K562 (cell line): ENCODE results near the gene AIFM3. TPM values are rescaled to one million over a fixed set of nuclear protein-coding genes. Genes with fewer than 3 reads are reported as not detected.

Source experiments
- ATAC-seq: fragments of 200-7000 bp; cut with Tn5 transposase; 3 replicates; pipeline ENCODE4 v1.9.1; 2020; ENCODE audit warnings: moderate library complexity
- BruUV-seq: library from RNA; stranded (reverse); fragments of 400-500 nt; replicated peaks from 2 replicates; lab custom pipeline; 2021; lab: Mats Ljungman, UMichigan
- CTCF ChIA-PET: fragments of 300-600 bp; formaldehyde crosslinking; extraction: SDS; loops from one replicate; lab custom pipeline; 2021; ENCODE audit warnings: low intra/inter-chr PET ratio; lab: Yijun Ruan, JAX
- POLR2A ChIA-PET: fragments of 300-600, 350-650 bp; sonication (Branson Sonifier 250); formaldehyde crosslinking; extraction: SDS; loops from one replicate; lab custom pipeline; 2021; ENCODE audit warnings: antibody characterized with exemption, inconsistent platforms; lab: Yijun Ruan, JAX
- DNase-seq, 4 experiments: peaks; one replicate each; pipeline versions ENCODE4 v3.0.0 to v3.0.0-alpha.2; 2011 to 2018; ENCODE audit warnings: low spot score in 3 of 4, mixed read lengths in 3 of 4; ENCODE audit errors: extremely low read depth in 1 of 4
- FAIRE-seq: peaks from 2 replicates; lab custom pipeline; 2011; peaks lifted over from hg19 to GRCh38; lab: Jason Lieb, UNC
- H2AFZ ChIP-seq: 2 replicates; pipeline ENCODE4 v1.6.0; 2011; ENCODE audit warnings: low read depth, low read length, control low read depth, inconsistent platforms
- H3K27ac ChIP-seq: fragments of 200-600 bp; 3 replicates; pipeline ENCODE4 v1.8.0; 2011; ENCODE audit warnings: low read depth, mild to moderate bottlenecking, control low read depth, inconsistent platforms, low read length, moderate library complexity, mixed read lengths; ENCODE audit errors: extremely low read depth
- H3K27me3 ChIP-seq, 2 experiments: fragments of 300-600 bp in 1 of 2; 2 replicates in 1 of 2; 3 replicates in 1 of 2; pipeline versions ENCODE4 v1.6.0 to v1.8.0; 2011; ENCODE audit warnings: inconsistent platforms in 2 of 2, low read length in 2 of 2, mild to moderate bottlenecking in 1 of 2, mixed read lengths in 1 of 2, moderate library complexity in 1 of 2; ENCODE audit not compliant: control insufficient read depth in 2 of 2, insufficient read depth in 2 of 2
- H3K36me3 ChIP-seq: fragments of 300-600 bp; 3 replicates; pipeline ENCODE4 v1.8.0; 2011; ENCODE audit warnings: mild to moderate bottlenecking, low read length, inconsistent platforms; ENCODE audit not compliant: control insufficient read depth, insufficient read depth
- H3K4me1 ChIP-seq, 2 experiments: fragments of 200-600 bp in 1 of 2; replicated peaks in 1 of 2; 2 replicates in 1 of 2; 3 replicates in 1 of 2; pipeline versions ENCODE4 v1.5.1 to v1.8.0; 2011; ENCODE audit warnings: inconsistent platforms in 2 of 2, low read length in 2 of 2, mild to moderate bottlenecking in 1 of 2, mixed read lengths in 1 of 2, moderate library complexity in 1 of 2; ENCODE audit not compliant: control insufficient read depth in 2 of 2, insufficient read depth in 2 of 2
- H3K4me2 ChIP-seq: 2 replicates; pipeline ENCODE4 v1.6.1; 2011; ENCODE audit warnings: low read length, control low read depth, inconsistent platforms, mixed read lengths; ENCODE audit not compliant: insufficient read depth
- H3K4me3 ChIP-seq: fragments of 200-600 bp; sonication (generic), shearing (Covaris generic); 2 replicates; pipeline ENCODE4 v1.5.1; 2016; ENCODE audit warnings: control low read depth, inconsistent platforms
- H3K79me2 ChIP-seq: fragments of 200-600 bp; 3 replicates; pipeline ENCODE4 v1.8.0; 2011; ENCODE audit warnings: low read length, inconsistent platforms; ENCODE audit not compliant: control insufficient read depth, insufficient read depth
- H3K9ac ChIP-seq, 2 experiments: 2 replicates each; pipeline versions ENCODE4 v1.6.0 to v1.6.1; 2011; ENCODE audit warnings: low read depth in 2 of 2, low read length in 2 of 2, control low read depth in 1 of 2, inconsistent platforms in 1 of 2, mild to moderate bottlenecking in 1 of 2, mixed read lengths in 1 of 2; ENCODE audit not compliant: insufficient read depth in 1 of 2
- H3K9me1 ChIP-seq: one replicate; pipeline ENCODE4 v1.6.0; 2011; ENCODE audit warnings: inconsistent platforms, mild to moderate bottlenecking, low read length, moderate library complexity; ENCODE audit not compliant: control insufficient read depth, insufficient read depth
- H3K9me3 ChIP-seq: replicated peaks from 2 replicates; pipeline ENCODE4 v1.5.1; 2011; ENCODE audit warnings: low read depth, low read length, inconsistent platforms; ENCODE audit not compliant: control insufficient read depth, insufficient read depth
- H4K20me1 ChIP-seq: replicated peaks from 2 replicates; pipeline ENCODE4 v1.6.1; 2011; ENCODE audit warnings: low read length, inconsistent platforms, mixed read lengths; ENCODE audit not compliant: control insufficient read depth, insufficient read depth
- BHLHE40 ChIP-seq: IDR thresholded peaks from 2 replicates; pipeline ENCODE4 v1.6.1; 2011; ENCODE audit warnings: low read length, improper control_type of control experiment
- BRCA1 ChIP-seq, 2 experiments: fragments of 450-650 bp in 1 of 2; sonication (generic) in 1 of 2; formaldehyde crosslinking in 1 of 2; IDR thresholded peaks; 2 replicates each; pipeline versions ENCODE4 v1.5.0 to v1.6.1; 2017 to 2020; ENCODE audit warnings: mild to moderate bottlenecking in 1 of 2, missing genetic modification reagents in 1 of 2
- CBFB ChIP-seq: sonication (generic); formaldehyde crosslinking; IDR thresholded peaks from 2 replicates; pipeline ENCODE4 v1.4.0; 2020; ENCODE audit warnings: mild to moderate bottlenecking, missing genetic modification reagents
- JUN ChIP-seq, 2 experiments: sonication (generic) in 1 of 2; formaldehyde crosslinking in 1 of 2; IDR thresholded peaks; 2 replicates each; pipeline versions ENCODE4 v1.6.1 to v1.8.0; 2012 to 2022; ENCODE audit warnings: borderline replicate concordance in 2 of 2, mild to moderate bottlenecking in 2 of 2, improper control_type of control experiment in 1 of 2, low read depth in 1 of 2, low read length in 1 of 2, missing genetic modification reagents in 1 of 2
- L3MBTL2 ChIP-seq: fragments of 450-650 bp; IDR thresholded peaks from 2 replicates; pipeline ENCODE4 v1.6.1; 2016; ENCODE audit warnings: mild to moderate bottlenecking, moderate library complexity
- POLR2G ChIP-seq: fragments of 200-400 bp; formaldehyde crosslinking; IDR thresholded peaks from 2 replicates; pipeline ENCODE4 v1.6.1; 2017; ENCODE audit warnings: low read depth, mild to moderate bottlenecking, antibody characterized with exemption, low read length, moderate library complexity
- RBBP5 ChIP-seq: fragments of 200-600 bp; sonication (generic); IDR thresholded peaks from 2 replicates; pipeline ENCODE4 v1.6.1; 2012; ENCODE audit warnings: borderline replicate concordance, mild to moderate bottlenecking, low read length, control low read depth, inconsistent platforms; ENCODE audit not compliant: insufficient read depth, poor library complexity, severe bottlenecking
- ZFP36 ChIP-seq: fragments of 150-350 bp; IDR thresholded peaks from 2 replicates; pipeline ENCODE4 v1.6.1; 2018; ENCODE audit warnings: low read length, low read depth; ENCODE audit not compliant: partially characterized antibody
- ZNF121 ChIP-seq: sonication (generic); formaldehyde crosslinking; conservative IDR thresholded peaks from 2 replicates; pipeline ENCODE4 v1.8.0; 2022; ENCODE audit warnings: missing genetic modification reagents
- ZNF436 ChIP-seq: fragments of 250-450, 450-650 bp; sonication (Bioruptor Pico); formaldehyde crosslinking; IDR thresholded peaks from 2 replicates; pipeline ENCODE4 v1.7.0; 2020; ENCODE audit warnings: mild to moderate bottlenecking
- WGBS: fragments of 100-300 bp; shearing (Covaris generic); methylation state at CpG from one replicate; pipeline ENCODE4 v1.1.6; 2016; ENCODE audit warnings: low coverage, mixed read lengths; ENCODE audit not compliant: insufficient coverage; ENCODE audit errors: missing lambda C conversion rate; 5-methylcytosine and 5-hydroxymethylcytosine counted together
- in situ Hi-C: fragments of 300-500 bp; cut with MboI; formaldehyde crosslinking; loops from 4 replicates; pipeline ENCODE4 v1.15.0; 2018; ENCODE audit warnings: inconsistent platforms, mixed read lengths
- intact Hi-C: fragments of 100-400 bp; cut with micrococcal nuclease; formaldehyde crosslinking; loops from 2 replicates; pipeline ENCODE4 v1.14.2; 2022
- polyA plus RNA-seq, 8 experiments: library from polyadenylated mRNA; depleted of rRNA in 4 of 8; stranded (reverse) in 5 of 8; unstranded in 3 of 8; fragments of >200 nt; fragmentation: Nextera tagmentation in 2 of 8; fragmentation: Illumina TruSeq in 1 of 8; extraction: Ambion mirVana in 2 of 8; extraction: Trizol in 1 of 8; gene quantifications; 2 replicates each; pipeline versions ENCODE4 v1.2.1 to v1.2.3, GENCODE V29; 2011 to 2014; ENCODE audit warnings: inconsistent platforms in 1 of 8, missing spikeins in 1 of 8
- total RNA-seq, 7 experiments: library from RNA; depleted of rRNA in 6 of 7; stranded (reverse); fragments of >200 nt in 6 of 7; fragmentation: Illumina TruSeq in 2 of 7; extraction: Trizol in 2 of 7; gene quantifications; 2 replicates each; pipeline versions ENCODE4 v1.2.1 to v1.2.3, GENCODE V29; 2011 to 2021; ENCODE audit warnings: low replicate concordance in 1 of 7
- TF ChIP-seq, protein P1 (sequence below): fragments of 250-450 bp; sonication (Bioruptor Pico); IDR thresholded peaks from 2 replicates; pipeline ENCODE4 v1.5.0; 2020; ENCODE audit warnings: mild to moderate bottlenecking
- TF ChIP-seq, protein P2 (sequence below), 2 experiments: fragments of 450-650 bp in 1 of 2; sonication (generic) in 1 of 2; formaldehyde crosslinking in 1 of 2; IDR thresholded peaks in 1 of 2; conservative IDR thresholded peaks in 1 of 2; 2 replicates each; pipeline versions ENCODE4 v1.6.1 to v1.8.1; 2016 to 2023; ENCODE audit warnings: mild to moderate bottlenecking in 2 of 2, moderate library complexity in 2 of 2, inconsistent platforms in 1 of 2, missing genetic modification reagents in 1 of 2
- TF ChIP-seq, protein P3 (sequence below): fragments of 250-450 bp; sonication (Bioruptor Pico); IDR thresholded peaks from 2 replicates; pipeline ENCODE4 v1.8.0; 2021; ENCODE audit warnings: borderline replicate concordance, mild to moderate bottlenecking, moderate library complexity; ENCODE audit not compliant: poor library complexity, severe bottlenecking
- TF ChIP-seq, protein P4 (sequence below): fragments of 450-650 bp; formaldehyde crosslinking; IDR thresholded peaks from 2 replicates; pipeline ENCODE4 v1.4.0; 2020; ENCODE audit warnings: mild to moderate bottlenecking, moderate library complexity

Gene AIFM3
- total and polyA plus RNA-seq, 9 of the 15 experiments (the other 6 are each of a cell fraction or from before 2014, with no cell fraction given), result 0.03 to 0.20 (median 0.07) TPM; not detected in 1

DNA sequence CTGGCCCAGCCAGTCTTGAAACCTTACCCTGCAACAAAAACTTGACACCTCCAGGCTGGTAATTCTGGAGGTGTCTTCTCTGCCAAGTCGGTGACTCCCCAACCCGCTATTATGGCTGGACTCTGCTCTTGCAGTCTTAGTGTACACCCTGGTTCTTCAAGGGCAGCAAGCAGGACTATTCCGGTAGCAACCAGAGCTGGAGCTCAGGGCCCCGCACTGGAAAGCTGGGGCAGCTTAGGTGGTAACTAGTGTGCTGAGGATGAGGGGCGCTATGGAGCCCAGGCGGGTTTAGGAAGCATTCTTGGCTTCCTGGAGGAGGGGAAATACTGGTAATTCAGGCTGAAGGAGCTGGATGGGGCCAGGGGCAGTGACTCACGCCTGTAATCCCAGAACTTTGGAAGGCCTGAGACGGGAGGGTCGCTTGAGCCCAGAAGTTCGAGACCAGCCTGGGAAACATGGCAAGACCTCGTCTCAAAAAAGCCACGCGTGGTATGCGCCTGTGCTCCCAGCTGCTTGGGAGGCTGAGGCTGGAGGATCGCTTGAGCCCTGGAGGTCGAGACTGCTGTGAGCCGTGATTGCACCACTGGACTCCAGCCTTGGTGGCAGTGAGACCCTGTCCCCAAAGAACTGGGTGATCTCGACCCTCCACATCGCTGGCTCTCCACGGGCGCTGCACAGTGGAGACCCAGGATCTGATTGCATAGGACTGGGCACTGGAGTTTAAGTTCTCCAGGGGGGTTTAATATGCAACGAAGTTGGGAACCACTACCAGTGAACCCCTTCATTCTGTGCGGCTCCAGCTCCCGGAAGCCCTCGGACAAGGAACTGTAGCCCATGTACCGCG, 10.6 kb upstream of the AIFM3 start:
- DNase-seq (no peak), ATAC-seq (peak; percentile 7), FAIRE-seq (no peak)
- ChIA-PET CTCF (no interaction called here), POLR2A (interaction anchor here (0.6 to 64.4 kb wide), 8 partner anchors 9 to 731 kb away, joined by 3 to 1556 read pairs (median 8); partner anchors contain the start of genes AIFM3, CRKL and LZTR1)
- Histone ChIP-seq H3K4me1 (peaks cover 0 to 25% of the 10 kb centered on the region in 2 experiments; a peak in 2 of 5 replicates), H2AFZ (no peak overlapping the region), H3K27ac (no peak overlapping the region), H3K79me2 (peaks cover 17% of the 10 kb centered on the region), H3K9me3 (no peaks in the 10 kb centered on the region), H4K20me1 (peaks cover 44% of the 10 kb centered on the region), H3K4me2 (no peak overlapping the region), H3K9me1 (peaks cover 4% of the 10 kb centered on the region), H3K36me3 (peaks cover 30% of the 10 kb centered on the region), H3K4me3 (no peak overlapping the region), H3K27me3 (no peaks in the 10 kb centered on the region), H3K9ac (peak overlapping the region in 1 of 2 experiments; percentile 56; a peak in 2 of 4 replicates)
- intact Hi-C loops (no loop called here), in situ Hi-C loops (loop anchor here (25.0 kb wide), 1 partner anchor 181 kb away; no protein-coding TSS in a partner anchor)
- no TSS peak for BruUV-seq
- WGBS, result 74% methylated on average over 27 of the region's 27 CpGs
- TF ChIP-seq, protein P1, sequence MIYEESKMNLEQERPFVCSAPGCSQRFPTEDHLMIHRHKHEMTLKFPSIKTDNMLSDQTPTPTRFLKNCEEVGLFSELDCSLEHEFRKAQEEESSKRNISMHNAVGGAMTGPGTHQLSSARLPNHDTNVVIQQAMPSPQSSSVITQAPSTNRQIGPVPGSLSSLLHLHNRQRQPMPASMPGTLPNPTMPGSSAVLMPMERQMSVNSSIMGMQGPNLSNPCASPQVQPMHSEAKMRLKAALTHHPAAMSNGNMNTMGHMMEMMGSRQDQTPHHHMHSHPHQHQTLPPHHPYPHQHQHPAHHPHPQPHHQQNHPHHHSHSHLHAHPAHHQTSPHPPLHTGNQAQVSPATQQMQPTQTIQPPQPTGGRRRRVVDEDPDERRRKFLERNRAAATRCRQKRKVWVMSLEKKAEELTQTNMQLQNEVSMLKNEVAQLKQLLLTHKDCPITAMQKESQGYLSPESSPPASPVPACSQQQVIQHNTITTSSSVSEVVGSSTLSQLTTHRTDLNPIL (CRISPR knock-in tag), result 0 out of 2 replicates have a peak, but pooled peaks have one; percentile 45
- TF ChIP-seq CBFB (CRISPR knock-in tag), result no peak
- TF ChIP-seq, protein P2, sequence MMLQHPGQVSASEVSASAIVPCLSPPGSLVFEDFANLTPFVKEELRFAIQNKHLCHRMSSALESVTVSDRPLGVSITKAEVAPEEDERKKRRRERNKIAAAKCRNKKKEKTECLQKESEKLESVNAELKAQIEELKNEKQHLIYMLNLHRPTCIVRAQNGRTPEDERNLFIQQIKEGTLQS (IDR thresholded peaks at IDR 0.05), result no peak
- TF ChIP-seq, protein P2 (CRISPR knock-in tag; conservative IDR thresholded peaks at IDR 0.05), result 0 out of 2 replicates have a peak, but pooled peaks have one; percentile 26
- TF ChIP-seq POLR2G, result peak; percentile 60
- TF ChIP-seq, protein P3, sequence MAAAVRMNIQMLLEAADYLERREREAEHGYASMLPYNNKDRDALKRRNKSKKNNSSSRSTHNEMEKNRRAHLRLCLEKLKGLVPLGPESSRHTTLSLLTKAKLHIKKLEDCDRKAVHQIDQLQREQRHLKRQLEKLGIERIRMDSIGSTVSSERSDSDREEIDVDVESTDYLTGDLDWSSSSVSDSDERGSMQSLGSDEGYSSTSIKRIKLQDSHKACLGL (CRISPR knock-in tag), result no peak
- TF ChIP-seq ZNF436 (CRISPR knock-in tag), result no peak
- no peak for TF ChIP-seq L3MBTL2
- no peak for TF ChIP-seq BHLHE40
- no peak for TF ChIP-seq BRCA1 (IDR thresholded peaks at IDR 0.05)
- 0 out of 2 replicates have a peak, but pooled peaks have one; percentile 24 for TF ChIP-seq BRCA1 (CRISPR knock-in tag; IDR thresholded peaks at IDR 0.05)
- TF ChIP-seq ZFP36, result peak; percentile 54
- no peak for TF ChIP-seq ZNF121 (CRISPR knock-in tag)
- TF ChIP-seq, protein P4, sequence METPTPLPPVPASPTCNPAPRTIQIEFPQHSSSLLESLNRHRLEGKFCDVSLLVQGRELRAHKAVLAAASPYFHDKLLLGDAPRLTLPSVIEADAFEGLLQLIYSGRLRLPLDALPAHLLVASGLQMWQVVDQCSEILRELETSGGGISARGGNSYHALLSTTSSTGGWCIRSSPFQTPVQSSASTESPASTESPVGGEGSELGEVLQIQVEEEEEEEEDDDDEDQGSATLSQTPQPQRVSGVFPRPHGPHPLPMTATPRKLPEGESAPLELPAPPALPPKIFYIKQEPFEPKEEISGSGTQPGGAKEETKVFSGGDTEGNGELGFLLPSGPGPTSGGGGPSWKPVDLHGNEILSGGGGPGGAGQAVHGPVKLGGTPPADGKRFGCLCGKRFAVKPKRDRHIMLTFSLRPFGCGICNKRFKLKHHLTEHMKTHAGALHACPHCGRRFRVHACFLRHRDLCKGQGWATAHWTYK (CRISPR knock-in tag), result 0 out of 2 replicates have a peak, but pooled peaks have one; percentile 43
- no peak for TF ChIP-seq JUN (IDR thresholded peaks at IDR 0.05; ENCODE audit: borderline replicate concordance, low read depth, low read length)
- TF ChIP-seq JUN (CRISPR knock-in tag; IDR thresholded peaks at IDR 0.05; ENCODE audit: borderline replicate concordance), result 0 out of 2 replicates have a peak, but pooled peaks have one; percentile 81
- TF ChIP-seq RBBP5, result peak; percentile 22
